Endodermal cell (in vitro differentiated cells): ENCODE data around the gene CFAP74. TPM values are rescaled to one million over a fixed set of nuclear protein-coding genes. Genes with fewer than 3 reads are reported as not detected.
"Not testable (repeated sequence)": the region's sequence is repeated elsewhere in the genome, so short reads cannot be mapped to it uniquely, and the experiment has no call there.

ENCODE experiments used
- DNase-seq: peaks from one replicate; pipeline ENCODE4 v3.0.0-alpha.2; 2017
- H3K27ac ChIP-seq: 2 replicates; pipeline ENCODE4 v1.5.1; 2013; ENCODE audit warnings: mild to moderate bottlenecking, low read depth, low read length, moderate library complexity
- H3K27me3 ChIP-seq: 2 replicates; pipeline ENCODE4 v1.6.1; 2013; ENCODE audit warnings: mild to moderate bottlenecking, low read length, moderate library complexity; ENCODE audit not compliant: insufficient read depth, control insufficient read depth, poor library complexity, severe bottlenecking
- H3K36me3 ChIP-seq: 2 replicates; pipeline ENCODE4 v1.7.0; 2013; ENCODE audit warnings: mild to moderate bottlenecking, low read length, moderate library complexity; ENCODE audit not compliant: control insufficient read depth, insufficient read depth
- H3K4me1 ChIP-seq: one replicate; pipeline ENCODE4 v1.7.0; 2013; ENCODE audit warnings: low read length; ENCODE audit not compliant: control insufficient read depth, insufficient read depth
- H3K4me3 ChIP-seq: 2 replicates; pipeline ENCODE4 v1.5.1; 2013; ENCODE audit warnings: mild to moderate bottlenecking, low read length, moderate library complexity
- H3K9ac ChIP-seq: 2 replicates; pipeline ENCODE4 v1.6.1; 2013; ENCODE audit warnings: mild to moderate bottlenecking, low read length, moderate library complexity; ENCODE audit not compliant: poor library complexity, severe bottlenecking; ENCODE audit errors: extremely low read depth
- H3K9me3 ChIP-seq: 2 replicates; pipeline ENCODE4 v1.6.1; 2013; ENCODE audit warnings: mild to moderate bottlenecking, low read length, moderate library complexity; ENCODE audit not compliant: control insufficient read depth
- H3K27ac Mint-ChIP-seq: 2 replicates; pipeline ENCODE4 v1.8.0; 2020; ENCODE audit warnings: mixed read lengths
- H3K27me3 Mint-ChIP-seq: 2 replicates; pipeline ENCODE4 v1.8.0; 2021; ENCODE audit warnings: mild to moderate bottlenecking, mixed read lengths; ENCODE audit not compliant: insufficient read depth
- H3K36me3 Mint-ChIP-seq: 2 replicates; pipeline ENCODE4 v1.8.0; 2020; ENCODE audit warnings: low read depth, mixed read lengths
- H3K4me1 Mint-ChIP-seq: 2 replicates; pipeline ENCODE4 v1.8.0; 2020; ENCODE audit warnings: mixed read lengths
- H3K4me3 Mint-ChIP-seq: 2 replicates; pipeline ENCODE4 v1.8.0; 2020; ENCODE audit warnings: mild to moderate bottlenecking, moderate library complexity, mixed read lengths
- H3K9me3 Mint-ChIP-seq: 2 replicates; pipeline ENCODE4 v1.8.0; 2020; ENCODE audit warnings: mild to moderate bottlenecking, mixed read lengths
- CTCF ChIP-seq: fragments of 200-600 bp; sonication (generic); conservative IDR thresholded peaks from 2 replicates; pipeline ENCODE4 v1.5.0; 2021; ENCODE audit warnings: antibody characterized with exemption, mild to moderate bottlenecking
- WGBS, 2 experiments: methylation state at CpG; one replicate each; pipeline versions ENCODE4 v1.1.5 to v1.1.7; 2013; ENCODE audit warnings: missing lambda C conversion rate in 2 of 2, mixed read lengths in 1 of 2; ENCODE audit not compliant: insufficient coverage in 1 of 2, insufficient read length in 1 of 2; 5-methylcytosine and 5-hydroxymethylcytosine counted together
- total RNA-seq, 2 donors: library from RNA; stranded (reverse); fragmentation: NEBNext Ultra II Directional in 1 of 2; extraction: Animal tissue kit (Norgen Biotek cat#: 25700) in 1 of 2; gene quantifications; 2 replicates in 1 of 2; 3 replicates in 1 of 2; pipeline ENCODE4 v1.2.1, GENCODE V29; 2021

CFAP74 gene
- total RNA-seq, 2 donors from 2014 or later: 0.58 to 0.75 TPM

GRCh38 chr1:1889090-1889750 is 114.4 kb downstream of the CFAP74 start:
- Histone ChIP-seq H3K36me3 (peaks cover 10% of the 10 kb centered on the region), H3K27me3 (no peaks in the 10 kb centered on the region), H3K27ac (peak overlapping the region; percentile 93), H3K9me3 (no peaks in the 10 kb centered on the region), H3K9ac (peak overlapping the region; percentile 92), H3K4me1 (no peaks in the 10 kb centered on the region), H3K4me3 (peak overlapping the region; percentile 98)
- no peak for DNase-seq
- Mint-ChIP-seq H3K27ac (peak overlapping the region; percentile 84), H3K27me3 (peaks cover 2% of the 10 kb centered on the region), H3K36me3 (peaks cover 20% of the 10 kb centered on the region), H3K4me3 (peak overlapping the region; percentile 79), H3K9me3 (no peaks in the 10 kb centered on the region), H3K4me1 (peaks cover 21% of the 10 kb centered on the region)
- TF ChIP-seq CTCF: no peak
- 13 to 23% methylated on average over 8 to 9 of the region's 9 CpGs for WGBS, 2 experiments

GRCh38 chr1:1883890-1884289 is 119.7 kb downstream of the CFAP74 start:
- H3K4me3 ChIP-seq: peak overlapping the region; percentile 20
- not testable (repeated sequence) for H3K9me3 Mint-ChIP-seq, H3K4me1 ChIP-seq, H3K9ac ChIP-seq, H3K9me3 ChIP-seq, H3K27me3 Mint-ChIP-seq, H3K27me3 ChIP-seq, H3K27ac ChIP-seq, DNase-seq
- H3K27ac Mint-ChIP-seq: peak overlapping the region; percentile 83
- WGBS, 2 experiments: 88 to 89% methylated on average over 6 to 11 of the region's 11 CpGs
- H3K36me3 Mint-ChIP-seq: peaks cover 24% of the 10 kb centered on the region
- peaks cover 34% of the 10 kb centered on the region for H3K4me1 Mint-ChIP-seq
- H3K36me3 ChIP-seq: peaks cover 21% of the 10 kb centered on the region
- H3K4me3 Mint-ChIP-seq: peak overlapping the region; percentile 36

- Histone ChIP-seq H3K27ac (peak overlapping the region; percentile 3), H3K9ac (no peak overlapping the region), H3K27me3 (no peaks in the 10 kb centered on the region), H3K4me3 (peak overlapping the region; percentile 20), H3K4me1 (peaks cover 3% of the 10 kb centered on the region), H3K9me3 (no peaks in the 10 kb centered on the region), H3K36me3 (peaks cover 27% of the 10 kb centered on the region)
- H3K4me1 Mint-ChIP-seq: peaks cover 37% of the 10 kb centered on the region
- no peaks in the 10 kb centered on the region for H3K9me3 Mint-ChIP-seq
- 83 to 93% methylated on average over 4 of the region's 4 CpGs for WGBS, 2 experiments
- no peak for TF ChIP-seq CTCF
- H3K36me3 Mint-ChIP-seq: peaks cover 26% of the 10 kb centered on the region
- peak; percentile 71 for DNase-seq
- peak overlapping the region; percentile 36 for H3K4me3 Mint-ChIP-seq
- H3K27ac Mint-ChIP-seq: peak overlapping the region; percentile 83
- H3K27me3 Mint-ChIP-seq: no peaks in the 10 kb centered on the region
Observed at GRCh38 chr1:1883092-1883873, 120.3 kb downstream of the CFAP74 start.
